ENCODE measurements around the gene NSL1. TPM values are rescaled to one million over a fixed set of nuclear protein-coding genes. Genes with fewer than 3 reads are reported as not detected.

The NSL1 gene
- polyA plus RNA-seq, 1 donor, result 45.7 TPM

DNA sequence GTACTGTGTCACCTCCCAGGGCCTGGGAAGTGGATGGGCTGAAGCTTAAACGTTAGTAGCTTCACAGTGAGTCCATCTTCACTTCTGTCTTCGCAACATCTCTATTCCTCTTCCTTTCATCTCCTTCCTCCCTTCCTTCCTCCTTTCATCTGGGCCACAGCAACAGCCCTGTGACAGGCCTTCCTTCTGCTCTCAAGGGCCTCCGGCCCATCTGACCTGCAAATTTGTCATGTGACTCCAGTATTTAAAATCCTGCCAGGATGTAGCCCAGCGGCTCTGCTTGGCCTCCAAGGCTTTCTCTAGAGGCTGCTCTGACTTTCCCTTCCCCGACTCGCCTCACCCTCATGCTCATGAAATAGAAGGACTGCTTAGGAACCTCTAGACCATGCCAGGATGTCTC, 81.0 kb downstream of the NSL1 start:
- DNase-seq, result no peak

DNA sequence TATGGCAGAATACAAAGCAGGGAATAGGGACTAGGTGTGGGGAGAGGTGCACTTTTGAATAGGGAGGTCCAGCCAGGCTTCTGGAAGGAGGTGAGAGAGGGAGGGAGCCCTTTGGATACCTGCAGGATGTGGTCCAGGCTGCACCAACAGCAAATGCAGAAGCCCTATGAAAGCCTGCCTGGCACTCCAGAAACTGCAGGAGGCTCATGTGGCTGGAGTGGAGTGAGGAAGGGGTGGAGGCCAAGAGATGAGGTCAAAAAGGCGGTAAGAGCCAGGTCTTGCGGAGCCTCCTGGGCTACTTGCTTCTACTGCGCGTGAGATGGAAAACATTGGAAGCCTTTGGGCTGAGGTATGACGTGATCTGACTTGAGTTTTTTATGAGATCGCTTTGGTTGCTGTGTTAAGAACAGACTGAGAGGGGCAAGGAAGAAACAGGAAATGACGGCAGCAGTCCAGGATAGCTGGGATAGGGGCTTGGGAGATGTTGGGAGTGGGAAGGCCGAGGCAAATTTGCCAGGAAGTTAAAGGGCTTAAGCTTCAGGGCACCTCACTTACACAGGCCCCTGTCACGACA, 87.5 kb downstream of the NSL1 start:
- no peak for DNase-seq

DNA sequence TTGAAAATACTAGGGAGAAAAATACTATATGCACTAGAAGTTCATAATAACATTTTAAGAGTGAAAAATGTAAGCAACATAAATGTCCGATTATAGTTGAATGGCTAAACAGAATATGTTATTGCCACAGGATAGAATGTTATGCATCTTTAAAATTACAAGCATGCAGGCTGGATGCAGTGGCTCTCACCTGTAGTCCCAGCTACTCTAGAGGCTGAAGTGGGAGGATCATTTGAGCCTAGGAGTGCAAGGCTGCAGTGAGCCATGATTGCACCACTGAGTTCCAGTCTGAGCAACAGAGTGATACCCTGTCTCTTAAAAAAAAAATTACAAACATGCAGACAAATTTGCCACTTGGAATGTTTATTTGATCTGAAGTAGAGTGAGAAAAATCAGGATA, 88.9 kb downstream of the NSL1 start:
- DNase-seq, result no peak

DNA sequence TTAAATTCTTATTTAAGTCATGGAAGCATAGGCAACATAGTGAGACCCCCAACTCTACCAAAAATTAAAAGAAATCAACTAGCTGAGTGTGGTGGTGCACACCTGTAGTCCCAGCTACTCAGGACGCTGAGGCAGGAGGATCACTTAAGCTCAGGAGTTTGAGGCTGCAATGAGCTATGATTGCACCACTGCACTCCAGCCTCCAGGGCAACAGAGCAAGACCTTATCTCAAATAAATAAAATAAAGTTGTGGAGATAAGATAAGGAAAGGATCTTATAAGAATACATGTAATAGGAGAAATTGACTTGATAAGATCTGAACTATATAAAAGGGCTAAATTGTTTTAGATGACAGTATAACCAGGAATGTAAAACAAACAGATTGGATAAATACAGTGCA, 89.7 kb downstream of the NSL1 start:
- no peak for DNase-seq

DNA sequence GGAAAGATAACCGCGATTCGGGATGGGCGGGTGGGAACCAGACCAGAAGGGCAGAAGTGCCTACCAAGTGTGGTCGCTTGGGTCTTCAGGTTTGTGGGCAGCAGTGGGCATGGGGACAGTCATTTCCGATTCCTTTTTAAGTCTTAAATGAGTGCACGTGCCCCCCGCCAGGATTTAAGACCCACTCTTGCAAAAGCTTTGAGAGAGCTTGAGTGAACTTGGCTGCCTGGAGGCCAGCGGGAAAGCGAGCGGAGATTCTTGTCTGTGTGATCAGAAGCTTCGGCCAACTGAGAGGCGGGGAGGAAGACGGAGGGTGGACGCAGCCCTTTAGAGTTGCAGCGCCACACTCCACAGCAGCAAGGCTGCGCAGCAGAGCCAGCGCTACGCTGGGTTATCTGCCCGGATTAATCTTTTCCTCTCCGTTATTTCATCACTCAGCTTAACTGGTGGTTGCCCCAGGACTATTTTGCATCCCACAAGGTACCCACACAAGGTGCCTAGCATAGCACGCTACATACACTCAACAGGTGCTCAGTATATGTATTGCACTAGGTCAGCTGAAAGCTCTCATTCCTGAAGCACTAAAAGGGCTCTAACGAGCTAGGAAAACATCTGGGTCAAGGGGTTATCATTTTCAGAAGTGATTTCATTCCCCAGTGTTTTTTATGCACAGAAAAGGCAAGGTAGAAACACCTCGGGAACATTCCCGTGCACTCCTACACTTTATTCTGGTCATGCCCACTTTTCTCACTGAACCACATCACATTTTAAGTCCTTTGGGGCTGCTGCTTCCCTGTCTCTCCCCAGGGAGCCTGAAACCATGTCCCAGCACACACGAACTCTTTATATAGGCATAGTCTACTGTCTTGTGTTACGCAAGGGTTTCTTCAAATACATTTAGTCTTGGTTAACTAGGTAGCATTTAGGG, 90.4 kb downstream of the NSL1 start:
- no peak for DNase-seq

DNA sequence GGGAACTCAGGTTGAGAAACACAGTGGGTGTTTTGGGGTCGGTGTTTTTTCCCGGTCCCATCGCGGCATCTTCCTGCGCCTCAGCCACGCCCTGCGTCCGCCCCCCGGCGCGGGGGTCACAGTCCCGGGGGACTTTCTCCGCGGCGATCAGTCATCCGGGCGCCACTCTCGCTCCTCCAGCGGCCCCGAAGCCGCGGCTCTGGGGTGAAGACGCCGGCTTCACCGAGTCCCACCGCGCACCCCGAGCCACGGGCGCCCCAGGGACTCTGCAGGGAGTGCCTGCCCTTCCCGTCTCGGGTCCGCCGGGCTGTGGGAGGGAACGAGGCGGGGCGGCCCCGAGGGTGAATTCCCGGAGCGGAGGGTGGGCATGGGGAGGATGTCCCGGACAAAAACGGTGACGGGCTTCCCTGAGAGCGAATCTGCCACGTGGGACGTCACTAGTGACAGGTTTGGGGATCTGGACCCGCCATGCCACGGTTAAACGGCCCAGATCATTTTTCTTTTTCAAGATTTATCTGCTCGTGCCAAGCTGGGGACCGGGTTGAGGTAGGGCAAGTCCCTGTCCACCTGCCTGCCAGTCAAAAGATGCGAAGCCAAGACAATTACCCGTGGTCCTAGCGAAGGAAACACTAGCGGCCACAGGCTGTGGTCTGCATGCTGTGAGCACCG, 91.2 kb downstream of the NSL1 start:
- DNase-seq, result no peak

DNA sequence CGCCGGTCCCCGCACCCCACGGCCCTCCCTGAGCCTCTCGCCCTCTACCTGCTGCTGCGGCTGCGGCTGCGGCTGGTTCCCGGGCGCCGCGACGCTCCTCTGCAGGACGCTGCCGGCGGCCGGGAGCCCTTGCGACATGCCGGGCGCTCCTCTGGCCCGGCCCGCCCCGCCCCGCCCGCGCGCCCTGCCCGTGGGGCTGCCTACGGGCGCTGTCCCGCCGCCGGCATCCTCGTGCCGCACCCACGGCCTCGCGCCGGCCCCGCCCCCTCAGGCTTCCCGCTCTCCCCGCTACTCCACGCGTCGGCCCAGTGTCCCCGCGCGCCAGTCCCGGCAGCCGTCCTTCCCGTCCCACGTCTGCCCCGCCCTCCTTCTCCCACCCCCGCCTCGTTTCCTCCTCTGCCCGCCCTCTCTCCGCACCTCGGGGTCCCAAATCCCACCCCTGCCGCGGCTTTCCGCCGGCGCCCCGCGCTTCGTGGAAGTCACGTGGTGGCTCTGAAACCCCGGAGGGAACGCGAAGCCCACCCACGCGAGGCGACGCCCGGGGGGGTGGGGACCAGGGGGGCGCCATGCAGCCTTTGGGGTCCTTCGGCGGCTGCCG, 91.9 kb downstream of the NSL1 start, which contains the start of gene BATF3:
Gene BATF3, minus strand, starts transcription at position 216 of the 598 bp plus-strand sequence. Its CDS starts 78 bp downstream, at position 138.
- no peak for DNase-seq

DNA sequence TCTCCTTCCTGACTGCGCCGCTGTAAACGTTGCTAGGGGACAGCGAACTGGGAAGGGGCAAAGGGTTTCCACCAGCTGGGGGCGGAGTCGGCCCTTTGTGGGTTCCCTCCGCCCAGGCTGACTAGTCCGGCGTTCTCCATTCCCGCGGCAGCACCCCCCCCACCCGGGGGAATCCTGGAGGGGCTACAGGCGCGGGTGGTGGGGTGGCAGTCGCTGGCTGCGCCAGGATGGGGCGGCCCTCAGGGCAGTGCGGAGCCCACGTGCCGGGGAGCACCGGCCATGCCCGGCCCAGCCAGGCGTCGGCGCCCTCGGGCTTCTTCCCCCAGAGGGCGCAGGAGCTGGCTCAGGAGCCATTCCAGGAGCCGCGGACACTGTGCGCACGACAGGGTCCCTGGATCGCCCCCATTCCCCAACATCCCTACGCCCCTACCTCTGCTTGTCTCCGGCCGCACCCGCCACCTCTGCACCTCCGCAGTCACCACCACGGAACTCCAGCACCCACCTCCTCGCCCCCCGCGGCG, 92.4 kb downstream of the NSL1 start:
- no peak for DNase-seq

DNA sequence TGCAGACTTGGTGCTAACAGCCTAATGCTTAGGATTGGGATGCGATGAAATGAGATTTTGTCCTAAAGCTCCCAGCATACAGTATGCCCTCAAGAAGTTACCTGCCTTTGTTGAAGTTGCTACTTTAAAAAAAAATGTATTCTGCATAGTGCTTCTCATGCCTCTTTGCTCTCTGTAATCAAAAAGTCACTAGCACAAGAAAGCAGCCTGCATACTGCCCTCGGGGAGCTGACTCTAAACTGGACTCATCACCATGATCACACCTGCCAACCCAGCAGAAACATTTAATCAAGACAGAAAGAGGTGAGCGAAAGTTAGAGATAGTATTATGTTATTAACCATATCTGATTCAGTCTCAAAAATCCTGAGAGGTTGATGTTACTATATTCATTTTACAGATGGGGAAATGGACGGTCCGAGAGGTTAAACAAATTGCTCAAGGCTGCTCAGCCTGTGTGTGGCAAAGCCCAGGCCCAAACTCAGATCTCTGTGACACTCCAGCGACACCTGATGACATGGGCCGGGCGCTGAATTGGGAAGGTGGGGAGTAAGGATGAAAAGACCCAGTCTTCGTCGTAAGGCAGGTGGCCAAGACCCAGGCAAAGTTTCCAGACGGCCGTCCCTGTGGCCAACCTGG, 93.0 kb downstream of the NSL1 start:
- no peak for DNase-seq

DNA sequence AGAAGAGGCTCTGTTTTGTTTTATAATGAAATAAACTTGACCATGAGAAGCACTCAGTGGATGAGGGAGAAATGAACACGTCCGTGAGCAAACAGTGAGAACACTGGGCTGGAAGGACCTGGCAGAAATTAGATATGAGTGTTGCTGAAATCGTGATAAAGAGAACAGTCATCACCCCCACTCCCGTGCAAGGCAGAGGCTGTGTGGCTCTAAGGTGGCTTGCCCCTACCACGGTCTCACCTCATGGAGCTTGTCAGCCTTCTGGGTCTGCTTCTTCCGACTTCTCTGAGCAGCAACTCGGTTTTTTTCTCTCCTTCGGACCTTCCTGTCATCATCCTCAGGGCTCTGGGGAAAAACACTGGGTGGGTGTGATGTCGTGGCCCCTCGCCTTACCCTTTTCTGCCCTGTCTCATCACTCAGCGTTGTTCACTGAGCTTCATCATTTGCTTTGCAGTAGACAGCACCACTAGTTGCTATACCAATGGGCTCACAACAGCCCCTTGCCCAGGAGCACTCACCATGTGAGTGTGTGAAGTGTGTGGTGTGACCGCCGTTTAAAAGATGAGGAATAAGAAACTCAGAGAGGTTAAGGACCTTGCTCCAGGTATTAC, 94.8 kb downstream of the NSL1 start:
- no peak for DNase-seq

DNA sequence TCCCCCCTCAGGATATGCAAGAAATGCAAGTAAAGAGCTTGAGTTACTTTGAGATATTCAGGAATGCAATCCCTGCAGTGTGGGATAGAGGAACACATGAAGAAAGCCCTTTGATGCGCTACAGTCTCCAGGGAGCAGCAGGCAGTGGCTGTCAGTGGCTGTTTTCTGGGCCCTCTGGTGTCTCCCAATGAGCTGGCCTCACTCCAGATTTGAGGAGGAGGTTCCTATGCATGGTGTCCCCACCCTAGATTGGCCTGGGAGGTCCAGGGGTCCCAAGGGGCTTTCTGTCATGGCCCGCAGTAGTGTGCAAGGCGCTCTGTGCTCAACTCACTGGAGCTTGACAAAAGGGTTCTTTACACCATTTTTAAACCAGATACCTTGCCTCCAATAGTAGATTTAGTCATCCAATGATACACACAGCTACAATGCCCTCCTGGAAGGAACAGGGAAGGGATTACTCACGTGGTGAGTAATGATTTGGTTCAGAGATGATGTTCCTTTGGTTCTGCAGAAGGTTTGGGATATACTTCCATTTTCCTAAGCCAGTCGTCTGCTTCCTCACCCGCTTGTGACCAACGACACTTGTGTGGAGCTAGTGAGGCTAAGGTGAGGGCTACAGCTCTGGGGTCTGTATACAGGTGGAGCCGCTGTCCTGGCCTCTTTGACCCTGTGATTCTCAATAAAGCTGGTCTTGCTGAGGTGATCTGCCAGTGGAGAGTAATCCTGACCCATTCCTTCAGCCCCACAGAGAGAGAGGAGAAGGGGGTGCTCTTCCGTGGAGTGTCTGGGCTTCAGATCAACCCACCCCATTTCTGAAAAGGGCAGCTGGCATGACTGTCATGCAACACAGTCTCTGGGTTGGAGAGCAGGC, 98.6 kb downstream of the NSL1 start:
- DNase-seq, result no peak

DNA sequence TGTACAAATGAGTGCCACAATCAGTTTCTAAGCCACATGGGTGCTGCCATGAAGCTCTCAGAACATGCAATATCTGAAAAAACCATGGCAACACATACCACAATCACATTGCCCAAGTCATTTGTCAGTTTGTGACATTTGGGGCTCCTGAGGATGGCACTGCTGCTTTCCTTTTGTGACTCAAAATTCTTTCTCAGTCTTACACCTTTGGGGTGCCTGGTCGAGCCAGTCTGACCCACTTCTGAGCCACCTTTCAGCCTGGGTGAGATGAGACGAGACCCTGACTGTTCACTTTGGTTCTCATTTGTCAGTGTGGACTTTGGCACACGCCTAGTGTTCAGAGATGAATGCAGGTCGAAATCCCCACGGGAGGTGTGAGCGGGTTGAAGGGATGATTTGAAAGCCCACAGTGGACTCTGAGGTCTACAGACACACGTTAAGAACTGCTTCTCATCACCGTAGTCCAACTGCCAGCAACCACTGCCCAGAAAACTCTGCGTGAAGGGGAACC, 100.0 kb downstream of the NSL1 start:
- DNase-seq, result no peak

DNA sequence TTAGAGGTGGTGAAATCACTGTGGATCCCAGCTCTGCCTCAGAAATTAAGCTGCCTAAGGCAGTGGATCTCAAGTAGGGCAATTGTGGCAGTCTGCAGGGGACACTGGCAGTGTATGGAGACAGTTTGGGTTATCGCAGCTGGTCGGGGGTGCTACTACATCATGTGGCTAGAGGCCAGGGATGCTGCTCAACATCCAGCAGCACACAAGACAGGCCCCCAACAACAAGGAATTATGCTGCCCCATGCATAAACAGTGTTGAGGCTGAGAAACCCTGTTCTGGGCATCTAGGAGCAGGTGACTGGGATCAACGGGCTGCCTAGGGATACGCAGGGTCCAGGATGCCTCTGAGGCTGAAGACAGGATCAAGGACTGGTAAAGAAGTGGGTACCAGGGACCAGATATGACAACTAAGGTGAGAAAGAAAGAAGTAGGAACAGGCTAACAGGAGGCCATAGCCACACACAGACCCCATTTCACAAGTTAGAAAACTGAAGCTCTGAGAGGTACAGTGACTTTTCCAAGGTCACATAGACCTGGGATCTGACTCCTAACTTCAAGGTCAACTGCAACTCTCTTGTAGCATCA, 100.7 kb downstream of the NSL1 start:
- no peak for DNase-seq

DNA sequence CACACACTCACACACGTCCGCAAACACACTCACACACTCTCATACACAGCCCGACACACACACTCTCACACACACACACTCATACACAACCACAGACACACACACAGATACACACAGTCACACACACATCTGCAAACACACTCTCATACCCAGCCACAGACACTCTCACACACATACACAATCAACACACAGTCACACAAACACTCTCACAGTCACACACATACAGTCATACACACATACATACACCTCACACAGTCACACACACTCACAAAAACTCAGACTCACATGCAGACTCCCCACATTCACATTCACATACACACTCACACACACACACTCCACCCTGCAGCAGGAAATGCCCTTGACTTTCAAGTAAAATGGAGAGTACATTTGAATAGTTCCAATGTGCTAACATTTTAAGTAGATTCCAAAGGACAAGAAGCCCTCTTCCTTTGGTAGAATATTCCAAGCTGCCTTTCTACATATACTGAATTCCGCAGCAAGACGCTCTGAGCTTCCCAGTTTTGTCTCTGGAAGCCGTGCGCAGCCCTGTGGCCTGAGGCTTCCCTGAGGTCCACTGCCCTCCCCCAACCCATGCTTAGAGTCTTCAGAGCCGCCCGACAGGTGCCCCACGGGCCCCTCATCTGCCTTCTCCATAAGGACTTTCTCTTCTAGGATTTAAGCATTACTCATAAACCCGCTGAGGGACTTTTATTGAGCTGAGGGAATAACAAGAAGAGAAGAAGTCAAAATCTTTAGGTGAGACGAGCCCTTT, 101.6 kb downstream of the NSL1 start:
- DNase-seq, result no peak

DNA sequence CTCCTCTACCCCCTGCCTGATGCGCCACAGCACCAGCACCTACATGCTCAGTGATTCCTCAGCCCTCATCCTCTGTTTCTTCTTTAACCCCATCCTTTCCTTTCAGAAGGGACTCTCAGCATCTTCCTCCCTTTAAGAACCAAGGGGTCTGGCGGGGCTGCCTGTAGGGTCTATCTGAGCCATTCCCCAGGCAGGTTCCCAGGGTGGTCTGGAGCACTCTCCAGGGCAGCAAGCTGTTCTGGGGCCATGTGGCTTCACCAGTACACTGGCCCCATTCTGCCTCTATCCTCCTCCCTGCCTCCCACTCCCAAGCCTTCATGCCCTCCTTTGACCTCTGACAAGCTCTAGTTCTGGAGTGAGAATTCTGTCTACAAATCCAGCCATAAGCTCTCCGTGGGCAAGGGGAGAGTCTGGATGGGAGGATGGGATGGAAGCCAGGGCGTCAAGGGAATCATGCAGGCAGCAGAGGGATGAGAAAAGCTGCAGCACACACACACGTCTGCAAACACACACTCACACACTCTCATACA, 102.3 kb downstream of the NSL1 start:
- no peak for DNase-seq

DNA sequence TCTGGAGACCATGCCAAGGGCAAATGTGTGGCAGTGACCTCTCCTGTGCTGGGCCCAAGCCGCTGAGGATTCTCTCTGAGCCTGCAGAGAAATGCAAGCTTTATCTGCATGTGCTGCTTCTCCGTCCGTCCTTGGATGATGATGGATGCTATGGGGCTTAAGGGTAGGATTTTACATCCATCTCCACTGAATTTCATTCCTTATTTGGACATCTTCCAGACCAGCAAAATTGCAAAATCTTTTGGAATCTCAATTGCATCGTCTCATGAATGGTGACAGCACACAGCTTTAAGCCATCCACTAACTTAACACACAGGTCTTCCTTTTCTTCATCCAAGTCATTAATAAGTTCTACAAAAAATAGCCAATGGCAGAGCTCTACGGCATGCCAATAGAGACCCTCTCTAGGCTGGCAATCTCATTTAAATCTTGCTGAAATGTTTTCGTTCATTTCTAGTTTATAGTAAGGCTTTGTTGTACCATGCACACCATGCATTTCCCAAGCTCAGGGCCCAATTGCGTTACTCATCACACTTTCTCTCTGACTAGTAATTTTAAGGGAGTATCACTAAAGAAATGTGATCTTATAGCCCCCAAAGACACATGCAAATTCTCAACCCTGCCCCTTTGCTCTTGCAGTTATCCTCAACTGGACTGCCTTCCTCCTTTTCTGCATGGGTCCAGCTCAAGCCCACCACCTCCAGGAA, 103.1 kb downstream of the NSL1 start:
- DNase-seq, result no peak

DNA sequence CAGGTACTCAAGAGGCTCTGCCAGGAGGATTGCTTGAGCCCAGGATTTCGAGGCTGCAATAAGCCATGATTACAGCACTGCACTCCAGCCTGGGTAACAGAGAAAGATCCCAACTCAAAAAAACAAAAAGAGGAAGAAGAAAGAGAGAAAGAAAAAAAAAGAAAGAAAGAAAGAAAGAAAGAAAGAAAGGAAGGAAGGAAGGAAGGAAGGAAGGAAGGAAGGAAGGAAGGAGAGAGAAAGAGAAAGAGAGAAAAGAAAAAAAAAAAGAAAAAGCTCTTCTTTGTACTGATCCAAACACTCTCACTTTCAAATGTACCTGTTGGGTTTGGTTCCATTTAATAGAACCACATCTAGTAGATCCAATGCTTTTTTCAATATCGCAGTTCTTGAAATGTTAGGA, 103.8 kb downstream of the NSL1 start:
- DNase-seq, result no peak

DNA sequence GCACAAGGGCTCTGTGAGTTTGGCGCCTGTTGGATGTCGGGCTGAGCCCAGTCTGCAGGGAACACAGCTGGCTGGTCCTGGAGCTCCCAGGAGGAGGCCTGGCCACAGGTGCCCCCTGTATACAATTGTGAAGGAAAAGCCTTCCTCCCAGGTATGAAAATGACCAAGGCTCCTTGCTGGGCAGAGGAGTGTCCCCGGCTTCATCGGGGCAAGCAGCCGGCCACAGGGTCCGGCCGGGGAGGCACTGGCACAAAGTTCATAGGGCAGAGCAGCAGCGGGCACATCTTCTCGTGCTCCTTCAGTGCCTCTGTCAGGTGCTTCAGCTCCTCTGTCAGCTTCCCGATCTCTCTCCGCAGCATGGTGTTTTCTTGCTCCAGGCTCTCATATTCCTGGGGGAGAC, 105.0 kb downstream of the NSL1 start:
- DNase-seq, result no peak
